ENCODE results near the gene SHC4. TPM values are rescaled to one million over a fixed set of nuclear protein-coding genes. Genes with fewer than 3 reads are reported as not detected.

SHC4 gene
- total RNA-seq, 4 donors from 2014 or later = 0.63 to 4.7 (median 1.6) TPM

GRCh38 chr15:48777645-48778330, 185.9 kb downstream of the SHC4 start:
- WGBS, 2 donors = 75 to 78% methylated on average over 1 of the region's 1 CpG
- no peak for TF ChIP-seq POLR2A (IDR thresholded peaks at IDR 0.05)
- TF ChIP-seq CTCF (IDR thresholded peaks at IDR 0.05) = no peak
- no peak for DNase-seq (ENCODE audit: low spot score in 2 of 2)
- intact Hi-C loops (cut with DNase I; ENCODE audit: low total_unique reads) = no loop called here
- H3K4me3 ChIP-seq (ENCODE audit: low read depth, poor library complexity, severe bottlenecking) = no peak overlapping the region

GRCh38 chr15:48775546-48775945, 188.2 kb downstream of the SHC4 start:
- H3K4me3 ChIP-seq (ENCODE audit: low read depth, poor library complexity, severe bottlenecking) = no peak overlapping the region
- TF ChIP-seq POLR2A (IDR thresholded peaks at IDR 0.05) (no peak), CTCF (IDR thresholded peaks at IDR 0.05) (no peak)
- intact Hi-C loops (cut with DNase I; ENCODE audit: low total_unique reads) = no loop called here
- no peak for DNase-seq (ENCODE audit: low spot score in 2 of 2)
- WGBS, 2 donors = 90 to 98% methylated on average over 2 of the region's 2 CpGs

GRCh38 chr15:48774484-48774883, 189.2 kb downstream of the SHC4 start:
- 89 to 100% methylated on average over 1 of the region's 1 CpG for WGBS, 2 donors
- intact Hi-C loops (cut with DNase I; ENCODE audit: low total_unique reads) = no loop called here
- H3K4me3 ChIP-seq (ENCODE audit: low read depth, poor library complexity, severe bottlenecking) = no peak overlapping the region
- TF ChIP-seq CTCF (IDR thresholded peaks at IDR 0.05) (no peak), POLR2A (IDR thresholded peaks at IDR 0.05) (no peak)
- no peak for DNase-seq (ENCODE audit: low spot score in 2 of 2)

Other genes starting within 250 kb of the SHC4 start
- 1 to 10 TPM; 2.5 to 4.9 (median 3.5) TPM for gene CEP152, start 152.8 kb downstream of the SHC4 start, total RNA-seq
- 100 to 1,000 TPM in 1 of 4 donors, 10 to 100 TPM in 3; 58.5 to 127 (median 78.4) TPM for gene EID1, start 85.8 kb downstream of the SHC4 start, total RNA-seq
- gene SECISBP2L, start 82.5 kb upstream of the SHC4 start, total RNA-seq = 10 to 100 TPM; 26.7 to 37.3 (median 30.7) TPM
- gene COPS2, start 191.7 kb upstream of the SHC4 start, total RNA-seq = 10 to 100 TPM; 48.8 to 76.1 (median 52.6) TPM
- 10 to 100 TPM; 20.7 to 35.4 (median 27.8) TPM for gene GALK2, start 206.3 kb upstream of the SHC4 start, total RNA-seq

Measured in lower leg skin (tissue), 4 donors.